ENCODE measurements around the gene NHLH1. TPM values are rescaled to one million over a fixed set of nuclear protein-coding genes. Genes with fewer than 3 reads are reported as not detected.

NHLH1 gene
- total RNA-seq, 1 donor from 2014 or later, result 2.2 TPM

DNA sequence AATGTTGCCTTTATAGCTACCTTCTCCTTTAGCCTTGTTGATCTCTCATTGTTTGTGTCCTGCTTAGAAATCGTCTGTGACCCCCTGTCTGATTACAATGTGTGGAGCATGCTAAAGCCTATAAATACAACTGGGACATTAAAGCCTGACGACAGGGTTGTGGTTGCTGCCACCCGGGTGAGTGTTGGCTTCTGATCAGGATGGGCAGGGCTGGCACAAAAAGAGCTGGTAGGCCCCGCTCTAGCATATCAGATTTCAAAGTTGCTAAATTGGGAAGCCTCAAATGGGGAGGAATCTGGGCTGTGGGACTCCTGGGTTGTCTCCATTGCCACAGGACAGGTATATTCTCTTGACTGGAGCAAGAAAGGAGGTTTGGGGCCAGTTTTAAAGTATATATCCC is 15.2 kb upstream of the NHLH1 start:
- TF ChIP-seq, protein P1, sequence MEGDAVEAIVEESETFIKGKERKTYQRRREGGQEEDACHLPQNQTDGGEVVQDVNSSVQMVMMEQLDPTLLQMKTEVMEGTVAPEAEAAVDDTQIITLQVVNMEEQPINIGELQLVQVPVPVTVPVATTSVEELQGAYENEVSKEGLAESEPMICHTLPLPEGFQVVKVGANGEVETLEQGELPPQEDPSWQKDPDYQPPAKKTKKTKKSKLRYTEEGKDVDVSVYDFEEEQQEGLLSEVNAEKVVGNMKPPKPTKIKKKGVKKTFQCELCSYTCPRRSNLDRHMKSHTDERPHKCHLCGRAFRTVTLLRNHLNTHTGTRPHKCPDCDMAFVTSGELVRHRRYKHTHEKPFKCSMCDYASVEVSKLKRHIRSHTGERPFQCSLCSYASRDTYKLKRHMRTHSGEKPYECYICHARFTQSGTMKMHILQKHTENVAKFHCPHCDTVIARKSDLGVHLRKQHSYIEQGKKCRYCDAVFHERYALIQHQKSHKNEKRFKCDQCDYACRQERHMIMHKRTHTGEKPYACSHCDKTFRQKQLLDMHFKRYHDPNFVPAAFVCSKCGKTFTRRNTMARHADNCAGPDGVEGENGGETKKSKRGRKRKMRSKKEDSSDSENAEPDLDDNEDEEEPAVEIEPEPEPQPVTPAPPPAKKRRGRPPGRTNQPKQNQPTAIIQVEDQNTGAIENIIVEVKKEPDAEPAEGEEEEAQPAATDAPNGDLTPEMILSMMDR (conservative IDR thresholded peaks at IDR 0.05), result no peak
- Mint-ChIP-seq H3K27me3 (no peaks in the 10 kb centered on the region), H3K4me3 (no peak overlapping the region), H3K9me3 (no peaks in the 10 kb centered on the region), H3K36me3 (peaks cover 17% of the 10 kb centered on the region), H3K4me1 (ENCODE audit: unreplicated experiment) (no peaks in the 10 kb centered on the region), H3K27ac (no peak overlapping the region)
- no peak for DNase-seq (ENCODE audit: extremely low spot score, unreplicated experiment)

DNA sequence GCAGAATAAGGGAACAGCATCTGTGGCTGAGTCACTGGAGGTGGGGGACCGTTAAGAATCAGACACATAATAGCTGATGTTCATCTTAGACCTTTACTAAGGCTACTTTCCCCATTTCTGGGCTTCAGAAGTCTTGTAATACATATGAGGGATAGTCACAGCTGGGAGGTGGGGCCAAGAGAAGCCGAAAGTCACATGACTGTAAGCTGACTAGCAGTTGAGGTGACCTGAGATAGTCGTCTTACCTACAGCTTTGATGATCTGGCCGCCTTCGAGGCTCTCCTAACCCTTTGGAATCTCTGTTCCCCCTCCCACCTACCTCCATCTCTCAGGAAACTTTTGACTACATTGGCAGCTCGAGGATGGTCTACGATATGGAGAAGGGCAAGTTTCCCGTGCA is 14.3 kb upstream of the NHLH1 start:
- Mint-ChIP-seq H3K4me3 (no peak overlapping the region), H3K4me1 (ENCODE audit: unreplicated experiment) (no peaks in the 10 kb centered on the region), H3K27ac (no peak overlapping the region), H3K9me3 (no peaks in the 10 kb centered on the region), H3K36me3 (peaks cover 20% of the 10 kb centered on the region), H3K27me3 (no peaks in the 10 kb centered on the region)
- DNase-seq (ENCODE audit: extremely low spot score, unreplicated experiment), result no peak
- TF ChIP-seq, protein P1 (conservative IDR thresholded peaks at IDR 0.05), result no peak

DNA sequence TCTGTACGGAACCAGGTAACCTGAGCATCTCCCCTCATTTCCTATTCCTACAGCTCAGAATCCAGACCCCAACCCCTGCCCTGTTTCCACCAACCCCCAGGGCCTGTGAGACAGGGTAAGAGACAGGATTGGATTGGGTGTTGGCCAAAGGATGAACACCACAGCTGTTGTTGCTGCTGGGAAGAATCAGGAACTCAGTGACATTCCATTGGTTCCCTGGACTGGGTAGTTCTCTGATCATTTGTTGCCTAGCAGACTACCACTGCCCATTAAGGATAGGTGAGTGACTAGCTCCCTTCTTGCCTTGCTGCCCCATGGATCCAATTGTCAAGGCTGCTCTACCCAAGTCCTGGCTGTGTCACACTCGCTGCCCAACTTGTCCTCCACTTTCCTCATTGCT is 13.6 kb upstream of the NHLH1 start:
- Mint-ChIP-seq H3K36me3 (peaks cover 23% of the 10 kb centered on the region), H3K4me3 (no peak overlapping the region), H3K4me1 (ENCODE audit: unreplicated experiment) (no peaks in the 10 kb centered on the region), H3K27me3 (no peaks in the 10 kb centered on the region), H3K9me3 (no peaks in the 10 kb centered on the region), H3K27ac (no peak overlapping the region)
- DNase-seq (ENCODE audit: extremely low spot score, unreplicated experiment), result no peak
- TF ChIP-seq, protein P1 (conservative IDR thresholded peaks at IDR 0.05), result no peak

DNA sequence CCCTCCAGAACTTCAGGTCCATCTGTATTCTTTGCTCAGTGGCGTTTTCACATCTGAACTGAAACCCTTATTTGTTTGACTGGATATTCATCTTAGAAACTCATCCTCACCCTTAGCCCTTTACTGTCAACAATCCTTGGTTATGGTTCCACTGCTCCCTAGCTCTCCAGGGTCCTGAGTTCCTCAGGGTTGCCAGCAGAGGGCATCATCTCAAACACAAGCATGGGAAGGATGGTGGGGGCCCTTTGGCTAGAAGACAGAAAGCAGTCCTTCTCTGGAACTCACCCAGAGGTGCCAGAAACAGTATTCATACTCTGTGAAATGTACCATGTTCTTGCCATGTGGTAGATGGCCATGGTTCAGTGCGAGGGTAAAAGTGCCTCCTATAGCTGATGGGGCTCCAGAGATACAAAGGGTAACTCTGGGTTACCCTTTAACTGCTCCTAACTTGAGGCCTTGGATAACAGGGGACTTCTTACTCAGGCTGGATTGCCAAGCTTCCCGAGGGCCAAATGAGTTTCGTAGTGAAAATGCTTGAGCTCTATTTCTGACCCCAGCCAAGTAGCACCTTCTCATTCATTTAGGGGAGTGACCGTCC is 12.4 kb upstream of the NHLH1 start:
- DNase-seq (ENCODE audit: extremely low spot score, unreplicated experiment), result no peak
- H3K4me1 Mint-ChIP-seq (ENCODE audit: unreplicated experiment), result no peaks in the 10 kb centered on the region
- no peak overlapping the region for H3K4me3 Mint-ChIP-seq
- no peak overlapping the region for H3K27ac Mint-ChIP-seq
- H3K36me3 Mint-ChIP-seq, result peaks cover 31% of the 10 kb centered on the region
- TF ChIP-seq, protein P1 (conservative IDR thresholded peaks at IDR 0.05), result peak; percentile 76
- no peaks in the 10 kb centered on the region for H3K27me3 Mint-ChIP-seq
- H3K9me3 Mint-ChIP-seq, result no peaks in the 10 kb centered on the region

DNA sequence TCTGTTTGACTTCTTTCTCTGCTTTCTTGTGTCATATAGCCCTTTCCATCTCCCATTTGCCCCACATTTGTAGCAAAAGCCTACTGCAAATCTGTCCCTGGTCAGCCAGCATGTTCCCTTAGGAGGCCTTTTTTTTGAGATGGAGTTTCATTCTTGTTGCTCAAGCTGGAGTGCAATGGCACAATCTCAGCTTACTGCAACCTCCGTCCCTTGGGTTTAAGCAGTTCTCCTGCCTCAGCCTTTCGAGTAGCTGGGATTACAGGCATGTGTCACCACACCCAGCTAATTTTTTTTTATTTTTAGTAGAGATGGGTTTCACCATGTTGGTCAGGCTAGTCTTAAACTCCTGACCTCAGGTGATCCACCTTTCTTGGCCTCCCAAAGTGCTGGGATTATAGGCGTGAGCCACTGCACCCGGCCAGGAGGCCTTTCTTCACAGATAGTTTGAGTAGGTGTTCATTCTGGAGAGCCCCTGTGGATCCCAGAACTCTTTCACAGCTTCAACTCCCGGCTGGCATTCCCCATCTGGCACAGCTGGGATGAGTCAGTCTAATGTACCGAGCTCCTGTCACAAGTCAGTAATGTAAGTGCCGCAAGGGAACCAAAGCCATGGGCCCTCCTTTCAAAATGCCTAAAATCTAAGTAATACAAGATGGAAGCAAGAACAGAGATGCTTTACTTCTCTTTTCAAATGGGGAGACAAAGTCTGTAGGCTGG is 9.4 kb upstream of the NHLH1 start:
- Mint-ChIP-seq H3K4me1 (ENCODE audit: unreplicated experiment) (peaks cover 6% of the 10 kb centered on the region), H3K27me3 (no peaks in the 10 kb centered on the region), H3K36me3 (peaks cover 40% of the 10 kb centered on the region), H3K4me3 (no peak overlapping the region), H3K9me3 (no peaks in the 10 kb centered on the region), H3K27ac (no peak overlapping the region)
- DNase-seq (ENCODE audit: extremely low spot score, unreplicated experiment), result no peak
- TF ChIP-seq, protein P1 (conservative IDR thresholded peaks at IDR 0.05), result no peak

Measured in type B pancreatic cell (in vitro differentiated cells).